GM21360 (cell line): Measurements from ENCODE around the gene TTI1.
"Not testable (repeated sequence)": the region's sequence is repeated elsewhere in the genome, so short reads cannot be mapped to it uniquely, and the experiment has no call there.

Experiments used
- ATAC-seq: cut with Tn5 transposase; IDR thresholded peaks from one replicate; pipeline ENCODE4 v1.9.1; 2021; ENCODE audit warnings: mild to moderate bottlenecking, moderate library complexity; ENCODE audit not compliant: unreplicated experiment

The TTI1 gene

GRCh38 chr20:37970856-37971245 is 62.4 kb downstream of the TTI1 start:
- ATAC-seq, result no peak

- ATAC-seq, result no peak
These were observed 63.1 kb downstream of the TTI1 start for GRCh38 chr20:37969949-37970855.

- no peak for ATAC-seq
These were observed 64.3 kb downstream of the TTI1 start for GRCh38 chr20:37968841-37969401.

- not testable (repeated sequence) for ATAC-seq
These were observed 69.8 kb downstream of the TTI1 start for GRCh38 chr20:37963483-37963882.

- no peak for ATAC-seq
These were observed 72.2 kb downstream of the TTI1 start for GRCh38 chr20:37961066-37961465.

- no peak for ATAC-seq
These were observed 74.3 kb downstream of the TTI1 start for GRCh38 chr20:37958856-37959520.

- ATAC-seq, result no peak
These were observed 77.1 kb downstream of the TTI1 start for GRCh38 chr20:37956107-37956585.

- no peak for ATAC-seq
These were observed 77.7 kb downstream of the TTI1 start for GRCh38 chr20:37955511-37955910.

GRCh38 chr20:37954626-37955025 is 78.6 kb downstream of the TTI1 start:
- no peak for ATAC-seq

GRCh38 chr20:37954190-37954589 is 79.1 kb downstream of the TTI1 start:
- no peak for ATAC-seq

- ATAC-seq, result no peak
These were observed 84.3 kb downstream of the TTI1 start for GRCh38 chr20:37948956-37949355.

GRCh38 chr20:37947943-37948342 is 85.3 kb downstream of the TTI1 start:
- ATAC-seq, result no peak

GRCh38 chr20:37946946-37947345 is 86.3 kb downstream of the TTI1 start:
- ATAC-seq, result no peak

- ATAC-seq, result no peak
These were observed 88.1 kb downstream of the TTI1 start for GRCh38 chr20:37945091-37945547.

GRCh38 chr20:37944456-37944981 is 88.7 kb downstream of the TTI1 start:
- ATAC-seq, result no peak

- ATAC-seq, result no peak
These were observed 89.5 kb downstream of the TTI1 start for GRCh38 chr20:37943501-37944455.

GRCh38 chr20:37943033-37943432 is 90.2 kb downstream of the TTI1 start:
- ATAC-seq, result no peak

- no peak for ATAC-seq
These were observed 91.3 kb downstream of the TTI1 start for GRCh38 chr20:37941992-37942391.

GRCh38 chr20:37941332-37941731 is 91.9 kb downstream of the TTI1 start:
- ATAC-seq, result no peak

- no peak for ATAC-seq
These were observed 92.4 kb downstream of the TTI1 start for GRCh38 chr20:37940858-37941257.
